Tibial nerve (tissue), 4 donors: ENCODE measurements around the gene MICU1. TPM values are rescaled to one million over a fixed set of nuclear protein-coding genes. Genes with fewer than 3 reads are reported as not detected.

Experiments
- DNase-seq, 2 donors: peaks; one replicate each; pipeline ENCODE4 v3.0.0-alpha.2; 2019; ENCODE audit warnings: low spot score in 2 of 2
- H3K27ac ChIP-seq, 4 donors: fragments of 200-600 bp; sonication (generic) in 3 of 4; one replicate each; pipeline ENCODE4 v1.5.1; 2017 to 2019; ENCODE audit warnings: mild to moderate bottlenecking in 1 of 4
- H3K27me3 ChIP-seq, 2 donors: fragments of 200-600 bp; sonication (generic) in 1 of 2; one replicate each; pipeline versions ENCODE4 v1.5.1 to v1.6.0; 2017 to 2019
- H3K36me3 ChIP-seq, 3 donors: fragments of 200-600 bp; sonication (generic); one replicate each; pipeline ENCODE4 v1.5.1; 2018 to 2019
- H3K4me1 ChIP-seq, 4 donors: fragments of 200-600 bp; sonication (generic) in 3 of 4; one replicate each; pipeline ENCODE4 v1.5.1; 2017 to 2019
- H3K4me3 ChIP-seq, 4 donors: fragments of 200-600 bp; sonication (generic) in 3 of 4; one replicate each; pipeline ENCODE4 v1.5.1; 2017 to 2019; ENCODE audit warnings: mild to moderate bottlenecking in 1 of 4, moderate library complexity in 1 of 4
- H3K9me3 ChIP-seq, 4 donors: fragments of 200-600 bp; sonication (generic) in 3 of 4; one replicate each; pipeline ENCODE4 v1.5.1; 2017 to 2019
- CTCF ChIP-seq, 5 experiments: fragments of 200-600 bp in 3 of 5; fragments of 450-650 bp in 2 of 5; sonication (generic) in 3 of 5; IDR thresholded peaks; one replicate each; pipeline ENCODE4 v1.5.1; 2016 to 2019; ENCODE audit warnings: antibody characterized with exemption in 5 of 5, mild to moderate bottlenecking in 3 of 5, moderate library complexity in 2 of 5
- EP300 ChIP-seq, 2 donors: sonication (generic); formaldehyde crosslinking; IDR thresholded peaks; one replicate each; pipeline ENCODE4 v1.6.1; 2017; ENCODE audit warnings: antibody characterized with exemption in 2 of 2, mild to moderate bottlenecking in 1 of 2
- POLR2A ChIP-seq, 2 donors: fragments of 450-650 bp; IDR thresholded peaks; one replicate each; pipeline ENCODE4 v1.6.1; 2017; ENCODE audit warnings: antibody characterized with exemption in 2 of 2, mild to moderate bottlenecking in 2 of 2, moderate library complexity in 2 of 2
- WGBS, 2 donors: methylation state at CpG; one replicate each; pipeline ENCODE4 v1.1.5; 2018; 5-methylcytosine and 5-hydroxymethylcytosine counted together
- total RNA-seq, 4 donors: library from RNA; depleted of rRNA; stranded (reverse); fragments of >200 nt; gene quantifications; one replicate each; pipeline ENCODE4 v1.1.0, GENCODE V29; 2016

MICU1 gene
- total RNA-seq, 4 donors from 2014 or later = 19.4 to 46.5 (median 35.8) TPM

DNA sequence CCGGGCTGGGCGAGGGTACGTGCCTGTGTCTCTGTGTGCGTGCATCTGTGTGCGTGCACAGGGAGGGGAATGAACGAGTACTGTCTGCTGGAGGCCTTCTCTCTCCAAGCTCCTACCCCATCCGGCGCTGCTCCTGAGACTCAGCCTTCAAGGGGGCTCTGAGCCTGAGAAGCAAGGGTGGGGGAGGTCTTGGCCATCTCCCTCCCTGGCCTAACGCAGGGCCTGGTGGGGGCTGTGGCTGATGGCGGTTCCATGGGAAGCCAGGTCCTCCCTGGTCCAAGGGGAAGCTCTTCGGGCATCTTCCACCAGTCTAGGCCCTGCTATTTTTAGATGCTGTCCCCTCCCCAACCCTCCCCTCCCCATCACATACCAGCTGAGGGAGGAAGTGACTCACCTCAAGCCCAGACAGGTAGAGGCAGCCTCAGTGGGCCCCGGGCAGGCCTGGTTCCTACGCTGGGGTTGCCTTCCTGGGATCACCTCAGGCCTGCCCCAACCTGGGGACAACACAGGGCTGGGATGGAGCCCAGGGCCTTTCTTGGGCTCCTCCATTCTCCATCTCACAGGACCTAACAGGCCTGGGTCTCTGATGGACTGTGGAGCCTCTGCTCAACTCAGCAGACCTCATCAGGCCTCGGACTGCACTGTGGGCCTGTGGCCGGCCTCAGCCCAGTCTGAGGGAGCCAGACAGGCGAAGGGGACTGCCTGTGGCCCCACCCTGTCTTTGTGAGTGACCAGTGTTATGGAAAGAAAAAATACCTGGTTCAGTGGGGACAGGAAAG lies 303.4 kb downstream of the MICU1 start:
- no peak for TF ChIP-seq EP300 (IDR thresholded peaks at IDR 0.05)
- no peak for TF ChIP-seq POLR2A (IDR thresholded peaks at IDR 0.05)
- TF ChIP-seq CTCF (IDR thresholded peaks at IDR 0.05) = no peak
- Histone ChIP-seq H3K27me3 (no peaks in the 10 kb centered on the region), H3K27ac (peak overlapping the region in 2 of 4 donors; percentile 25 to 90), H3K36me3 (no peaks in the 10 kb centered on the region), H3K4me3 (no peak overlapping the region), H3K4me1 (peaks cover 0 to 88% (median 48%) of the 10 kb centered on the region in 4 donors), H3K9me3 (no peaks in the 10 kb centered on the region)
- no peak for DNase-seq
- WGBS, 2 donors = 89 to 91% methylated on average over 15 to 16 of the region's 16 CpGs

- no peaks in the 10 kb centered on the region for H3K27me3 ChIP-seq
- TF ChIP-seq EP300 (IDR thresholded peaks at IDR 0.05) (no peak), CTCF (IDR thresholded peaks at IDR 0.05) (no peak), POLR2A (IDR thresholded peaks at IDR 0.05) (no peak)
- H3K9me3 ChIP-seq = no peaks in the 10 kb centered on the region
- WGBS, 2 donors = 78 to 92% methylated on average over 3 of the region's 3 CpGs
- no peak for DNase-seq
- no peak overlapping the region for H3K4me3 ChIP-seq
- peaks cover 0 to 88% (median 48%) of the 10 kb centered on the region in 4 donors for H3K4me1 ChIP-seq
- no peaks in the 10 kb centered on the region for H3K36me3 ChIP-seq
- H3K27ac ChIP-seq = peak overlapping the region in 2 of 4 donors; percentile 39 to 90
Measured at GRCh38 chr10:72322030-72322279, 303.9 kb downstream of the MICU1 start.

GRCh38 chr10:72321248-72322029 lies 304.4 kb downstream of the MICU1 start:
- WGBS, 2 donors = 80% methylated on average over 10 to 13 of the region's 13 CpGs
- DNase-seq = no peak
- Histone ChIP-seq H3K4me1 (peaks cover 0 to 90% (median 53%) of the 10 kb centered on the region in 4 donors), H3K4me3 (no peak overlapping the region), H3K27ac (peak overlapping the region; percentile 77 to 91 (median 90)), H3K27me3 (no peaks in the 10 kb centered on the region), H3K36me3 (no peaks in the 10 kb centered on the region), H3K9me3 (no peaks in the 10 kb centered on the region)
- TF ChIP-seq EP300 (IDR thresholded peaks at IDR 0.05) (no peak), POLR2A (IDR thresholded peaks at IDR 0.05) (no peak)

GRCh38 chr10:72320676-72321247 lies 305.1 kb downstream of the MICU1 start:
- peak in 1 of 5 experiments; percentile 20 for TF ChIP-seq CTCF (IDR thresholded peaks at IDR 0.05)
- TF ChIP-seq POLR2A (IDR thresholded peaks at IDR 0.05) = no peak
- peak in 1 of 2 donors; percentile 76 for TF ChIP-seq EP300 (IDR thresholded peaks at IDR 0.05)
- Histone ChIP-seq H3K27ac (peak overlapping the region; percentile 77 to 91 (median 90)), H3K9me3 (no peaks in the 10 kb centered on the region), H3K4me3 (no peak overlapping the region), H3K27me3 (no peaks in the 10 kb centered on the region), H3K36me3 (no peaks in the 10 kb centered on the region), H3K4me1 (peaks cover 0 to 92% (median 57%) of the 10 kb centered on the region in 4 donors)
- peak in 1 of 2 donors; percentile 77 for DNase-seq
- WGBS, 2 donors = 28 to 33% methylated on average over 9 to 12 of the region's 12 CpGs

GRCh38 chr10:72319416-72320254 lies 306.2 kb downstream of the MICU1 start:
- H3K4me3 ChIP-seq = peak overlapping the region; percentile 27 to 55 (median 50)
- H3K4me1 ChIP-seq = peaks cover 0 to 92% (median 55%) of the 10 kb centered on the region in 4 donors
- whole genome bisulfite sequencing, 2 donors = 3 to 4% methylated on average over 25 to 36 of the region's 60 CpGs
- peak overlapping the region; percentile 77 to 91 (median 90) for H3K27ac ChIP-seq
- DNase-seq = peak; percentile 89 to 90
- no peaks in the 10 kb centered on the region for H3K9me3 ChIP-seq
- no peaks in the 10 kb centered on the region for H3K36me3 ChIP-seq
- TF ChIP-seq CTCF (IDR thresholded peaks at IDR 0.05) = peak in 2 of 5 experiments; percentile 33 to 63
- TF ChIP-seq EP300 (IDR thresholded peaks at IDR 0.05) = peak; percentile 46 to 90
- peak; percentile 39 to 62 for TF ChIP-seq POLR2A (IDR thresholded peaks at IDR 0.05)
- H3K27me3 ChIP-seq = no peaks in the 10 kb centered on the region
